HuH-7.5 (cell line): ENCODE results near the gene PDCD2.
A peak's percentile ranks its signal among the peaks of the same experiment; 100 is the strongest.
"Not testable (repeated sequence)": the region's sequence is repeated elsewhere in the genome, so short reads cannot be mapped to it uniquely, and the experiment has no call there.

Experiments
- DNase-seq: peaks from one replicate; pipeline ENCODE4 v3.0.0; 2011; ENCODE audit warnings: low spot score

PDCD2 gene

GRCh38 chr6:170552765-170553533 lies 31.5 kb downstream of the PDCD2 start, which contains the start of gene PSMB1:
Gene PSMB1, minus strand, starts transcription at chr6:170553307. Its CDS starts 65 bp downstream, at chr6:170553242.
- peak; percentile 43 for DNase-seq

GRCh38 chr6:170545405-170545804 lies 39.0 kb downstream of the PDCD2 start:
- DNase-seq: no peak

GRCh38 chr6:170542031-170542719 lies 42.3 kb downstream of the PDCD2 start:
- DNase-seq: no peak

- DNase-seq: no peak
These were observed 47.1 kb downstream of the PDCD2 start for GRCh38 chr6:170537329-170537728.

GRCh38 chr6:170536671-170537070 lies 47.8 kb downstream of the PDCD2 start:
- no peak for DNase-seq

GRCh38 chr6:170535004-170535403 lies 49.4 kb downstream of the PDCD2 start:
- DNase-seq: no peak

GRCh38 chr6:170533792-170534191 lies 50.6 kb downstream of the PDCD2 start:
- no peak for DNase-seq

- no peak for DNase-seq
These were observed 51.5 kb downstream of the PDCD2 start for GRCh38 chr6:170532867-170533488.

GRCh38 chr6:170529839-170530469 lies 54.5 kb downstream of the PDCD2 start:
- peak; percentile 56 for DNase-seq

- DNase-seq: not testable (repeated sequence)
These were observed 56.4 kb downstream of the PDCD2 start for GRCh38 chr6:170527995-170528394.

GRCh38 chr6:170525795-170526194 lies 58.6 kb downstream of the PDCD2 start:
- no peak for DNase-seq
